DMS 273 treated with DMSO at 0.1 percent for 48 hours (cell line): ENCODE results near the gene ACCS.
A peak's percentile ranks its signal among the peaks of the same experiment; 100 is the strongest.

ENCODE experiments used
- DNase-seq: peaks from one replicate; lab custom pipeline; 2025; lab: John Stamatoyannopoulos, UW

The ACCS gene

DNA sequence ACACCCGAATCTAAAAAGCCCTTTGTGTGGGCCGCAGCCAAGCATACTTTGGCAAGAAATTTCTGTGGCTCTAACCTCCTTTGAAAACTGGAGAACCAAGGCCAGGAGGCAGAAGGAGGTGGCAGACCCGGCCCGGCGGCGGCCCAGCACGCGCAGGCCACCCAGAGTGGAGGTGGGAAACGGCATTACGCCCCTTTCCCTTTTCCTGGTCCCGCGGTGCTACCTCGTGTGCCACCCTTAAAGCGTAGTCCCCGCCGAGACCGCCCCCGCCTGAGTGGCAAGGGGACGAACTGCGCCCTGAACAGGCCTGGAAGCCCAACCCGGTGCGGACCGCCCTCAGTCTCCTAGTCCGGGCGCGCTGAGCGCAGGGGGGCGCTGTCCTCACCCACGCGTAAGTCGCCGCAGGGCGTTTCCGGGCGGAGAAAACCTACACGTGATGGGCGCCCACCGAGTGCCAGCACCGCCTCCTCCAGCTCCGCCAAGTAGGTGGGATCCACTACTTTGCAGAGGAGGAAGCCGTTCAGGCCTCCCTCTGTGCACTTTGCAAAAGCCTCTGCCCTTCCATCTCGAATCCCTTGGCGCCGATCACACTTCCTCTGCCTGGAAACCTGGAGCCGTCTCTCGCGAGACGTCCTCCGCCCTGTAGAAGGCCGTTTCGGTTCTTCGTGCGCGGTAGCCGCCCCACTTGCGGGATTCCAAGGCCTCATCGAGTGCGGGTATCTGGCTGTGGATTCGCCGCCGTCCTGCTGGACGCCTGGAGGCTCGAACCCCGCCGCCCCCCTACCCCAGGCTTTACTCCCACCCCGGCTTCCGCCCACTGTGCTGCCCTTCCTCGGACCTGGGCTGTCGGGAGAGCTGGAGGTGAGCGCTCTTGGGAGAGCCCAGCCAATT is at the start of gene ACCS:
Gene ACCS (plus strand): TSS at position 430 of the 891 bp plus-strand sequence. CDS start 1,358 bp downstream, outside the sequence.
- DNase-seq = peak; percentile 85

GRCh38 chr11:44016546-44017442 is 49.3 kb upstream of the ACCS start:
- no peak for DNase-seq

GRCh38 chr11:44017443-44018126 is 48.5 kb upstream of the ACCS start:
- no peak for DNase-seq

DNA sequence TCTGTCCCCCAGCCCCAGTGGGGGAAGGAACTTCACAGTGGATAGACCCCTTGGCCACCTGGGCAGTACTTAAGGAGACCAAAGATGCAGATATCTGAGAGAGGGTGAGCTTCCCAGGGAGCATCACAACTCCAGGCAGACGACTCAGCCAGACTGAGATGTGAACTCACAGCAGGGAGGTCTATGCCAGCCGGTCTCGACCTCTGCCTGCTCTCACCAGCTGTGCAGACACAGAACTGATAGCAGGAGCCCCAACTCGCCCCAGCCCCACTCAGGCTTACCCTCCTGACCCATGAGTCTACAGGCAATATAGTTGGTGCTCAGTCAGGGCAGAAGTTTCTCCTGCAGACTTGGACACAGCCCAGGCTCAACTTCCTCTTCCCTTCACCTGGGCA is 47.9 kb upstream of the ACCS start:
- no peak for DNase-seq

DNA sequence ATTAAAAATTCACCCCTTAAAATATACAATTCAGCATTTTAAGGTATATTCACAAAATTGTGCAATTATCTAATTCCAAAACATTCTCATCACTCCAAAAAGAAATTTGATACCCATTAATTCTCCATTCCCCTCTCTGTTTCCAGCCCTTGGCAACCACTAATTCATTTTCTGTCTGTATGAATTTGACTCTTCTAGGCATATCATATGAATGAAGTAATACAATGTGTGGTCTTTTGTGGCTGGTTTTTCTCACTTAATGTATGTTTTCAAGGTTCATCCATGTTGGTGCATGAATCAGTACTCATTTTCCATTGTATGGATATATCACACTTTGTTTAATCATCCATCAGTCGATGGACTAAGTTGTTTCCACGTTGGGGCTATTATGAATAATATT is 47.2 kb upstream of the ACCS start:
- no peak for DNase-seq

GRCh38 chr11:44024977-44025376 is 41.1 kb upstream of the ACCS start:
- DNase-seq = no peak

- DNase-seq = no peak
Measured at GRCh38 chr11:44025727-44026126, 40.3 kb upstream of the ACCS start.

GRCh38 chr11:44028401-44028800 is 37.7 kb upstream of the ACCS start:
- no peak for DNase-seq

DNA sequence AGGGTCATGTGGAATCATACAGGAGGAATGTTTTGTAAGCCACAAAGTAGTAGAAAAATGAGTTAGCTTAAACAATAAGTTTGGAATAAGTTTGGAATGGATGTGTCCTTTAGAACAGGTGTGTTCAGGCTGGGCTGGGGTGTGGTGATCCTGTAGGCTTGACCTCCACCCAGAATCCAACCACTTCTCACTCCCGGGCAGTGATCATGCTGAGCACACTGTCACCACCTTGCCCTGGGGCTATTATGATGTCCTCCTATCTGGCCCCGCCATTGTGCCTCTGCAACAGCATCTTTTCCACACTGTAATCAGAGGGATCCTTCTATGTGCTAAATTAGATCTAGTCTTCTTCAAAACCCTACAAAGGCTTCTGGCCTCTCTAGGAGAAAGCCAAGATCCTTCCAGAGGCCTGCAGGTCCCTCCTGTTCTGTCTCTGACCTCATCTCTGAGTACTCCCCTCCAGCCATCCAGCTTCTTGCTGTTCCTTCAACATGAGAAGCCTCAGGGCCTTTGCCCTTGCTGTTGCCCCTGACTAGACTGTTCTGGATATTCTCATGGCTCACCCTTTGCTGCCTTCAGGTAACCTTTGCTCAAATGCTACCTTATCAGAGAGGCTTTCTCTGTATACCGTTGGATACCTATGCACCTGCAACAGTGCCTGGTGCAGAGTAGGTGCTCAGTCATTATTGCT is 37.1 kb upstream of the ACCS start:
- DNase-seq = no peak

DNA sequence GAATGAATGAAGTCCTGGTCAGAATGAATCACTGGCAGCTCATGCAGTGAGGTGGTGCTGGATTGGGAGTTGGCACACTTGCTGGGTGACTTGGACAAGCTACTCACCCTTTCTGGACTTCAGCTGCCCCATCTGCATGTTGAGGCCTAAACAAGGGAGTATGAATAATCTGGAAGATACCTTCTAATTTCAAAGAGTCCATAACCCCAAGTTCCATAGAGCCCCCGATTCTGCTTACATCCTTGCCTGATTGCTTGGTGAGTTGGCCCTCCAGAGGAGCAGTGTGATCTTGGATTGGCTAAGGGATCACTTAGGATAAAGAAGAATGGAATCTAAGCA is 36.6 kb upstream of the ACCS start:
- no peak for DNase-seq

GRCh38 chr11:44029977-44030911 is 35.8 kb upstream of the ACCS start:
- DNase-seq = no peak

DNA sequence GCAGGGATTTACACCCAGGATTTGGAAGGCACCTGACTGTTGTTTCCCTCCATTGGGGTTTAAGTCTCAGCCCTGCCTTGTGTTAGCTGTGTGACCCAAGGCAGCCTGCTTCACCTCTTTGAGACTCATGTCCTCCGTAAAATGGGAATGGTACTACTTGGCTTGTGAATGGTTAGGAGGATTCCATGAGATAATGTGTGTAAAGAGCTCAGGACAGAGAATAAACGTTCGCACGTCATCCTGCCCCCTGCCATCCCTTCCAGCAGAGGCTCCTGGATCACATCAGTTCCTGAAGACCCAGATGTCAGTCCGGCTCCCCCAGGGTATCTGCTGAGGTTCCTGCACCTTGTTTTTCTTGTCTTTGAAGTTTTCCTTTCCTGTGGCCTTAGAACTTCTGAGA is 35.1 kb upstream of the ACCS start:
- DNase-seq = no peak

DNA sequence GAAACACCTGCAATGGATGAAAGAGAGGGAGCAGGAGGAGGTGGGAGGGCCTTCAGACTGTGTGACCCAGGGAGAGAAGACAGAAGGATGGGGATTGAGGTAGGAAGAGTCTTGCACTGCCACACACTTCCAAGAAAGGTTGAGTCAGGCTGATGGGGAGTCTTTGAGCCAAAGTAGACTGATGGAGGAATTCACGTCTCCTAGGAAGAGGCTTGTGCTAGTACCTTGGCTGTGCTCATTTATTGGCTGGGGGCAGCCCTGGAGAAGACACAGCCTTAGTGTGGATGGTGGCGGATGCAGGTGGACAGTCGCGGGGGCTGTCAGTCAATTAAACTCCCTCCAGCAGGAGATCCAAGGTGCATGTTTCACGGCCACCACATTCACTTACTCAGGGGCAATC is 34.5 kb upstream of the ACCS start:
- no peak for DNase-seq

DNA sequence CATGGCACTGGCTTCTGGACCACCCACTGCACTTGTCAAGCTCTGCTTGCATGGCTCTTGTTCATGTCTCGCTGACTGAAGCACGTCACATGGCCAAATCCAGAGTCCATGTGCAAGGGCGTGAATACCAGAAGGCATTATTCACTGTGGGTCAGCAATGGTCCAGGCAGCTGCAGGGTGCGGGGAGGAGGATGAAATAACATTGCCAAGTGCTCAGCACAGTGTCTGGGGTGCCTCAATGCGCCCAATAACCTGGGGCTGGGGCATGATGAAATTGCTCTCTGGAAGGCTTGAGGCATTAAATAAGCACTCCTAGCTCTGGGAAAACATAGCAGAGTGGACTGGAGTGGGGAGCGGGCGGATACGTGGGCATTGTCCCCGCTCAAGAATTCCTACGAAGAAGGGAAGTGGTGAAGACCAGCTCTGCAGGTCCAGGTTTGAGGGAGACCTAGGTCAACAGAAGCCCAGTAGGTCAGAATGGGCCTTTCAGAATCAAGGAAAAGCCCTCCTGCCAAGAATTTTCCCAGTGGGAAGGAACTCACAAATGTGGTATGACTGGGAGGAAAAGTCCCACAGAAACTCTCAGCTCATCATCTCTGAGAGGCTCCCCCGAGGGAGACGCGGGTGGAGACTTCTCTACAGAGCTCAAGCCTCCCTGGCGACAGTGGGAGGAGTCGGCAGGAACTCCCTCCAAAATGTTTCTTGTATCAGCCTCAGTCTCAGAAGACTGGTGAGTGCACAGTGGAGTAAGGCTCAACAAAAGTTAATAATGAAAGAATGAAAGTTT is 33.6 kb upstream of the ACCS start:
- DNase-seq = no peak

DNA sequence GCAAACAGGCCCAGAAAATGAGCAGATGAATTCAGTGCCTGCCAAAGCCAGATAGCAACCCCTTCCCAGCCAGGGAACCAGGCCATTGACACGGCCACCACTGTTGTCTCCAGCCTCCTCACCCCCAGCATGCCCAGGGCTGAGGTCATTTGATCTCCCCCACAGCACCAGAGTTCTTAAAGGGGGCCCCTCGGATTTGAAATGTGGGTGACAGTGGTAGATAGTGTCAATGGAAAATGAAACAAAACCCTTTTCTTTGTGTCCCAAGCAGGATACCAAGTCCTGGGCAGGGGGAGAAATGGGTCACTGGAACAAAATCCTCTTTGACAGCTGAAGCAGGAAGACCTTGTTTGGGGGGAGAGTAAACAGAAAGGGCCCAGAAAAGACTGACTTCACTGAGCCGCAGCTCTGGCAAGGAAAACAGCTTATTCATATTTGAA is 32.6 kb upstream of the ACCS start:
- DNase-seq = no peak

GRCh38 chr11:44033856-44034255 is 32.2 kb upstream of the ACCS start:
- no peak for DNase-seq

DNA sequence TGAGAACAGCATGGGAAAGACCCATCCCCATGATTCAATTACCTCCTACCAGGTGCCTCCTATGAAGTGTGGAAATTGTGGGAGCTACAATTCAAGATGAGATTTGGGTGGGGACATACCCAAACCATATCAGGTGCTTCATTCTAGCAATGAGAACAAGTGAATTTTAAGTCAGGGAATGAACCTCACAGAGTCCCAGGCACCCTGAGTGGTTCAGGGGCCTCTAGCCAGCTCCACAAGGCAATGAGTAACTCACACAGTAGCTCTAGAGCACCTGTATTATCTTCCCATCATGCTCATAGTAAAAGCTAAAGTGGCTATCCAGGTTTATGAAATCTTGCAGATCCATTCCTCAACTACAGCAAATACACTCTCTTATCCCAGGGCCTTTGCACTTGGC is 31.4 kb upstream of the ACCS start:
- DNase-seq = no peak

GRCh38 chr11:44036811-44037657 is 29.0 kb upstream of the ACCS start:
- DNase-seq = peak; percentile 13

- DNase-seq = no peak
Measured at GRCh38 chr11:44037658-44037998, 28.4 kb upstream of the ACCS start.
